ENCODE results near the gene FNDC8. TPM values are rescaled to one million over a fixed set of nuclear protein-coding genes. Genes with fewer than 3 reads are reported as not detected.

FNDC8 gene
- total RNA-seq, 2 donors from 2014 or later: not detected

Other genes starting within 250 kb of the FNDC8 start
- gene CCT6B, start 160.2 kb upstream of the FNDC8 start, total RNA-seq: 1 to 10 TPM; 1.2 to 2.3 TPM
- gene ZNF830, start 160.1 kb upstream of the FNDC8 start, total RNA-seq: 10 to 100 TPM in 1 of 2 donors, 1 to 10 TPM in 1; 9.2 to 10.2 TPM
- gene LIG3, start 141.1 kb upstream of the FNDC8 start, total RNA-seq: 10 to 100 TPM; 14.3 to 23.0 TPM
- gene RFFL, start 57.9 kb upstream of the FNDC8 start, total RNA-seq: 10 to 100 TPM; 14.5 to 19.0 TPM
- 1 to 10 TPM; 4.7 to 9.2 TPM for gene RAD51D, start 1.8 kb upstream of the FNDC8 start, total RNA-seq
- gene NLE1, start 20.7 kb downstream of the FNDC8 start, total RNA-seq: 1 to 10 TPM; 5.5 to 6.7 TPM
- gene UNC45B, start 26.2 kb downstream of the FNDC8 start, total RNA-seq: 100 to 1,000 TPM; 120 to 133 TPM
- not detected for gene SLC35G3, start 72.8 kb downstream of the FNDC8 start, total RNA-seq
- 10 to 100 TPM; 15.8 to 27.4 TPM for gene SLFN5, start 121.5 kb downstream of the FNDC8 start, total RNA-seq